Measurements from ENCODE around the gene CEP55. TPM values are rescaled to one million over a fixed set of nuclear protein-coding genes. Genes with fewer than 3 reads are reported as not detected.
A peak's percentile ranks its signal among the peaks of the same experiment; 100 is the strongest.

Gene CEP55
- 10 to 100 TPM; 41.2 to 44.4 TPM for total RNA-seq
- polyA plus RNA-seq: 0.97 TPM

DNA sequence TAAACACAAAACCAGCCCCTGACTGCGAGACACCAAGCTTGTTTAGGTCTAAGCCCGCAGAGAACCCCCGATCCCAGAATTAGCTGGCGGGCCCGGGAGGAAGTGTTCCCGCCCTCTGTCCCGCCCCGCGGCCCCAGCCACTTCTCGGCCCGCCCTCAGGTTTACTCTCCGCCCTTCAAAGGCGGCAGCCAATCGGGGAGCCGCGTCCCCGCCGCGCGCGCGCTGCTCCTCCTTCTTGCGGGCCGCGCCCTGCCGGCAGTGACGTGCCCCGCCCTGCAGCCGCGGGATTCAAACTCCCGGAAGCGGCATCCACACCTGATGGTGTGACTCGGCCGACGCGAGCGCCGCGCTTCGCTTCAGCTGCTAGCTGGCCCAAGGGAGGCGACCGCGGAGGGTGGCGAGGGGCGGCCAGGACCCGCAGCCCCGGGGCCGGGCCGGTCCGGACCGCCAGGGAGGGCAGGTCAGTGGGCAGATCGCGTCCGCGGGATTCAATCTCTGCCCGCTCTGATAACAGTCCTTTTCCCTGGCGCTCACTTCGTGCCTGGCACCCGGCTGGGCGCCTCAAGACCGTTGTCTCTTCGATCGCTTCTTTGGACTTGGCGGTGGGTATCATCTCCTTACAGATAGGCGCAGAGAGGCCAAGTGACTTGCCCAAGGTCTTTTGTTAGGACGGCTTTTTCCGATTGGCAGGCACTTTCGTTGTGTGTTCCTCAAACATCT, at the start of gene CEP55:
TSS of gene CEP55 (plus strand) at position 291 of the 720 bp plus-strand sequence. CDS start 3,440 bp downstream, outside the sequence.
- peak; percentile 93 to 96 (median 94) for DNase-seq
- peaks cover 0 to 5% (median 0%) of the 10 kb centered on the region in 3 donors for H3K36me3 Mint-ChIP-seq
- ChIA-PET POLR2A (no interaction called here), CTCF (interaction anchor here (1.1 to 3.7 kb wide), 5 partner anchors 9 to 121 kb away, joined by 3 to 17 read pairs (median 7); partner anchors contain the start of gene MYOF)
- Histone ChIP-seq H3K4me3 (ENCODE audit: low read length) (peak within 1 kb of the TSS; percentile 95), H3K9me3 (ENCODE audit: low read length) (no peaks in the 10 kb centered on the region), H3K27ac (ENCODE audit: low read depth, low read length) (peak within 1 kb of the TSS; percentile 52), H3K27me3 (ENCODE audit: insufficient read depth, low read length, poor library complexity, severe bottlenecking) (no peaks in the 10 kb centered on the region), H3K36me3 (ENCODE audit: insufficient read depth, low read length) (no peaks in the 10 kb centered on the region), H3K4me1 (ENCODE audit: insufficient read depth, low read length) (peaks cover 12% of the 10 kb centered on the region)
- H3K27me3 Mint-ChIP-seq: peaks cover 1 to 5% of the 10 kb centered on the region in 2 donors
- no peaks in the 10 kb centered on the region for H3K9me3 Mint-ChIP-seq
- H3K4me3 Mint-ChIP-seq: peak within 1 kb of the TSS; percentile 91 to 96 (median 93)
- peaks cover 18 to 40% (median 24%) of the 10 kb centered on the region in 3 donors for H3K4me1 Mint-ChIP-seq
- peak within 1 kb of the TSS; percentile 61 to 88 (median 82) for H3K27ac Mint-ChIP-seq

DNA sequence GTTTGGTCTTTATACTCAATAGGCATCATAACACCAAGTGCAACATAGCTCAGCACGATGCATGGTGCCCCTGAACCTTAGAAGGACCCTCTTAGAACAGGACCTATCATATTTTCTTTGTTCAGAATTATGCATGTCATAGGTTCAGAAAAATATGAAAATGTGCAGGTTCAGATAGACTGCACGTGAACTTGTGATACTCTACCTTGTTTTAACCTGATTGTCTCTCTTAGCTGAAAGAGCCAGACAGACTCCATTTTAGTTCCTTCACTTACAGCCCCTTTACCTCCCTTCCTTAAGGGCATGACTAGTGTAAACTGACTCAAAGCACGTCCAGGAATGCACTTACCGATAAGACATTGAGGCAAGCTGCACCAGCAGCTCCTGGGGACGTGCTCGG, 49.4 kb upstream of the CEP55 start:
- no peaks in the 10 kb centered on the region for H3K36me3 ChIP-seq (ENCODE audit: insufficient read depth, low read length)
- ChIA-PET POLR2A (no interaction called here), CTCF (interaction anchor here (0.7 kb wide), 1 partner anchor 34 kb away, joined by 3 read pairs; no protein-coding TSS in a partner anchor)
- H3K4me3 ChIP-seq (ENCODE audit: low read length): no peak overlapping the region
- H3K27ac ChIP-seq (ENCODE audit: low read depth, low read length): no peak overlapping the region
- Mint-ChIP-seq H3K9me3 (no peaks in the 10 kb centered on the region), H3K36me3 (no peaks in the 10 kb centered on the region), H3K27ac (no peak overlapping the region), H3K27me3 (no peaks in the 10 kb centered on the region), H3K4me3 (no peak overlapping the region), H3K4me1 (peaks cover 3 to 4% (median 3%) of the 10 kb centered on the region in 3 donors)
- H3K9me3 ChIP-seq (ENCODE audit: low read length): no peaks in the 10 kb centered on the region
- DNase-seq: no peak
- no peaks in the 10 kb centered on the region for H3K27me3 ChIP-seq (ENCODE audit: insufficient read depth, low read length, poor library complexity, severe bottlenecking)
- no peaks in the 10 kb centered on the region for H3K4me1 ChIP-seq (ENCODE audit: insufficient read depth, low read length)

DNA sequence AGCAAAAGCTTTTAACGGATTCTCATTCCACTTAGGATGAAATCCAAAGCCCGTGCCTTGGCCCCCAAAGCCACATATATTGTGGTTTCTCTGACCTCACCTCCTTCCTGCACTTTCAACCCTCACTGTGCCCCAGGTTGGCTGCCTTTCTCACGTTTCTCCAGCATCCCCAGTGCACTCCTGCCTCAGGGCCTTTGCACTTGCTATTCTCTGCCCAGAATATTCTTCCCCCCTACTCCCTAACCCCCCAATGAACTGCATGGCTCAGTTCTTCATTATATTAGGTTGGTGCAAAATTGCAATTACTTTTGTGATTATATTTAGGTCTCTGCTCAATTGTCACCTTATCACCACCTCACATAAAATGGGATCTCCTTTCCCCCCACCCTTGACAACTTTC, 48.4 kb upstream of the CEP55 start:
- Histone ChIP-seq H3K36me3 (ENCODE audit: insufficient read depth, low read length) (no peaks in the 10 kb centered on the region), H3K9me3 (ENCODE audit: low read length) (no peaks in the 10 kb centered on the region), H3K4me3 (ENCODE audit: low read length) (no peak overlapping the region), H3K27me3 (ENCODE audit: insufficient read depth, low read length, poor library complexity, severe bottlenecking) (no peaks in the 10 kb centered on the region), H3K4me1 (ENCODE audit: insufficient read depth, low read length) (no peaks in the 10 kb centered on the region), H3K27ac (ENCODE audit: low read depth, low read length) (no peak overlapping the region)
- H3K27ac Mint-ChIP-seq: no peak overlapping the region
- H3K4me1 Mint-ChIP-seq: peaks cover 5 to 7% (median 6%) of the 10 kb centered on the region in 3 donors
- CTCF ChIA-PET: no interaction called here
- no peaks in the 10 kb centered on the region for H3K27me3 Mint-ChIP-seq
- DNase-seq: no peak
- no peaks in the 10 kb centered on the region for H3K9me3 Mint-ChIP-seq
- POLR2A ChIA-PET: no interaction called here
- H3K36me3 Mint-ChIP-seq: no peaks in the 10 kb centered on the region
- no peak overlapping the region for H3K4me3 Mint-ChIP-seq

DNA sequence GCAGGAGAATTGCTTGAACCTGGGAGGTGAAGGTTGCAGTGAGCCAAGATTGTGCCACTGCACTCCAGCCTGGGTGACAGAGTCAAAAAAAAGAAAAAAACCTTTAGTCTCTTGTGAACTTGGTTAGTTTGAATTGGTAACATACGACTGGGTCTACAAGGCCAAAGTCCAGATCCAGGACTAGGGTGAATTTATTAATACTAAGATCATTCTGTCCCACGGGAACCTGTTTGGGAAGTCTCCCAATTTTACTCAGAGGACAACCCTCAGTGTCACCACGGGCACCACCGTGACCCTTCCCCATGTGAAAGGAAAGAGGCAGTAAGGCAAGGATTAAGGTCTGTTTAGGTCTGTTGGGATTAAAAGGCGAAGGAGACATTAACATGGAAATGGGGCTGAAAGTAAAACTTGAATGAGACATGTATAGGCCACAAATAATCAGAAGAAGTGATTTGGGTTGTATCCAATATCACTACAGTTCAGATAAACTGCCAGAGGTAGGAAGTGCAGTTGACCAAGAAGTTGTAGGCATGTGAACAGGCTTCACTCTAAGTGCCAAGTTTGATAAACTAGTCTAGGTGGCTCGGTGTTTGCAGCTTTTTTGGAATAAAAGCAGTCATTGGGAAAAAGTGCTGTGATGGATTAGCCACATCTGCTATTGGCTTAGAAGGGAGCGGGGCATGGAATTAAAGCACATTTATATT, 45.0 kb upstream of the CEP55 start:
- POLR2A ChIA-PET: no interaction called here
- CTCF ChIA-PET: no interaction called here
- H3K36me3 Mint-ChIP-seq: no peaks in the 10 kb centered on the region
- no peaks in the 10 kb centered on the region for H3K9me3 Mint-ChIP-seq
- Histone ChIP-seq H3K4me1 (ENCODE audit: insufficient read depth, low read length) (no peaks in the 10 kb centered on the region), H3K9me3 (ENCODE audit: low read length) (no peaks in the 10 kb centered on the region), H3K4me3 (ENCODE audit: low read length) (no peak overlapping the region), H3K27me3 (ENCODE audit: insufficient read depth, low read length, poor library complexity, severe bottlenecking) (no peaks in the 10 kb centered on the region), H3K36me3 (ENCODE audit: insufficient read depth, low read length) (no peaks in the 10 kb centered on the region), H3K27ac (ENCODE audit: low read depth, low read length) (no peak overlapping the region)
- DNase-seq: no peak
- H3K4me3 Mint-ChIP-seq: no peak overlapping the region
- H3K4me1 Mint-ChIP-seq: peaks cover 5 to 7% (median 6%) of the 10 kb centered on the region in 3 donors
- peak overlapping the region in 1 of 8 donors; percentile 42 for H3K27ac Mint-ChIP-seq
- peaks cover 0 to 2% of the 10 kb centered on the region in 2 donors for H3K27me3 Mint-ChIP-seq

DNA sequence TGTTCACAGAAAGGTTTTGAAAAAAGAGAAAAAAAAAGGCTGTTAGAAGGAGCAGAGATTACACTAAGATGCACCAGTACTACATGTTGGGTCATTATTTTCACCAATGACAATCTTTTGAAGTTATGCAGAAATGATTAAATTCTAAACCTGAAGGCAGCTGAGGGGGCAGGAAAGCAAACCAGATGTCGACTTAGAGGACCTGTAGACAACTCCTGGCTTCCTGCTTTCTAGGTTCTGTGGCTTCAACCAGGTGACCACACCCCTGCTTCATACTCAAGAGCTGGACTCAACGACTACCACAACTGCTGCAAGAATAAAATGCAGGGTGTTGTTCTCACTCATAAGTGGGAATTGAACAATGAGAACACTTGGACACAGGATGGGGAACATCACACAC, 44.3 kb upstream of the CEP55 start:
- H3K4me1 ChIP-seq (ENCODE audit: insufficient read depth, low read length): no peaks in the 10 kb centered on the region
- Mint-ChIP-seq H3K27ac (no peak overlapping the region), H3K9me3 (no peaks in the 10 kb centered on the region), H3K4me3 (no peak overlapping the region), H3K4me1 (peaks cover 5 to 7% (median 6%) of the 10 kb centered on the region in 3 donors), H3K27me3 (peaks cover 5 to 6% of the 10 kb centered on the region in 2 donors), H3K36me3 (no peaks in the 10 kb centered on the region)
- DNase-seq: no peak
- no peak overlapping the region for H3K4me3 ChIP-seq (ENCODE audit: low read length)
- no peak overlapping the region for H3K27ac ChIP-seq (ENCODE audit: low read depth, low read length)
- H3K27me3 ChIP-seq (ENCODE audit: insufficient read depth, low read length, poor library complexity, severe bottlenecking): no peaks in the 10 kb centered on the region
- ChIA-PET POLR2A (no interaction called here), CTCF (no interaction called here)
- H3K9me3 ChIP-seq (ENCODE audit: low read length): no peaks in the 10 kb centered on the region
- no peaks in the 10 kb centered on the region for H3K36me3 ChIP-seq (ENCODE audit: insufficient read depth, low read length)

DNA sequence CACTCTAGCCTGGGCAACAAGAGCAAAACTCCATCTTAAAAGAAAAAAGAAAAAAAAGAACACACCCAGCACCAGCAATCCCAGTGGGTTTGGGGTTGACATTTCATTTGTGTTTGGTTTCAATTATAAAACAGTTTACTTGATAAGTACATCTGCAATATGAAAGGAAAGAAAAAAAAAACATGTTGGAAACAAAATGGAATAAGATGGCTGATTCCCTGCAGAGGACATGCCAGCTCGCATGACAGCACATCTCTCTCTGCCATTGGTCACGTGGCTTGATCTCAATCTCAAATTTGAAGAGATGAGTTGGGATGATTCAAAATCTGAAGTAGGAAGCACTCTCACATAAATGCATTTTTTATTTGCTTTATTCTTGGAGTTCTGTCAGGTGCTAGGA, 42.3 kb upstream of the CEP55 start:
- H3K4me3 Mint-ChIP-seq: no peak overlapping the region
- H3K9me3 Mint-ChIP-seq: no peaks in the 10 kb centered on the region
- Histone ChIP-seq H3K27me3 (ENCODE audit: insufficient read depth, low read length, poor library complexity, severe bottlenecking) (no peaks in the 10 kb centered on the region), H3K27ac (ENCODE audit: low read depth, low read length) (no peak overlapping the region), H3K36me3 (ENCODE audit: insufficient read depth, low read length) (no peaks in the 10 kb centered on the region), H3K4me1 (ENCODE audit: insufficient read depth, low read length) (no peaks in the 10 kb centered on the region), H3K9me3 (ENCODE audit: low read length) (no peaks in the 10 kb centered on the region), H3K4me3 (ENCODE audit: low read length) (no peak overlapping the region)
- no peak overlapping the region for H3K27ac Mint-ChIP-seq
- ChIA-PET CTCF (interaction anchor here (0.6 to 2.0 kb wide), 2 partner anchors 21 to 28 kb away, joined by 4 to 5 read pairs; partner anchors contain the start of gene MYOF), POLR2A (no interaction called here)
- no peak for DNase-seq
- peaks cover 5 to 7% (median 6%) of the 10 kb centered on the region in 3 donors for H3K4me1 Mint-ChIP-seq
- H3K27me3 Mint-ChIP-seq: peaks cover 6 to 8% of the 10 kb centered on the region in 2 donors
- no peaks in the 10 kb centered on the region for H3K36me3 Mint-ChIP-seq

DNA sequence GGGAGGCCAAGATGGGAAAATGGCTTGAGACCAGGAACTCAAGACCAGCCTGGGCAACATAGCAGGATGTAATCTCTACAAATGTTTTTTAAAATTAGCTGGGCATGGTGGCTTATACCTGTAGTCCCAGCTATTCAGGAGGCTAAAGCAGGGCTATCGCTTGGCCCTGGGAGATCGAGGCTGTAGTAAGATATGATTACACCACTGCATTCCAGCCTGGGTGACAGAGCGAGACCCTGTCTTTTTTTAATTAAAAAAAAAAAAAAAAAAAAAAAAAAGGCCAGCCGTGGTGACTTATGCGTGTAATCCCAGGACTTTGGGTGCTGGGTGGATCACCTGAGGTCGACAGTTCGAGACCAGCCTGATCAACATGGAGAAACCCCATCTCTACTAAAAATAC, 41.7 kb upstream of the CEP55 start:
- H3K27ac ChIP-seq (ENCODE audit: low read depth, low read length): no peak overlapping the region
- H3K4me1 ChIP-seq (ENCODE audit: insufficient read depth, low read length): no peaks in the 10 kb centered on the region
- H3K4me1 Mint-ChIP-seq: peaks cover 5 to 7% (median 6%) of the 10 kb centered on the region in 3 donors
- H3K36me3 ChIP-seq (ENCODE audit: insufficient read depth, low read length): no peaks in the 10 kb centered on the region
- H3K9me3 ChIP-seq (ENCODE audit: low read length): no peaks in the 10 kb centered on the region
- H3K4me3 Mint-ChIP-seq: peak overlapping the region in 1 of 7 donors; percentile 63
- H3K27ac Mint-ChIP-seq: no peak overlapping the region
- no peaks in the 10 kb centered on the region for H3K27me3 ChIP-seq (ENCODE audit: insufficient read depth, low read length, poor library complexity, severe bottlenecking)
- DNase-seq: no peak
- ChIA-PET POLR2A (no interaction called here), CTCF (interaction anchor here (0.6 to 2.0 kb wide), 2 partner anchors 21 to 27 kb away, joined by 4 to 5 read pairs; partner anchors contain the start of gene MYOF)
- H3K36me3 Mint-ChIP-seq: no peaks in the 10 kb centered on the region
- no peaks in the 10 kb centered on the region for H3K9me3 Mint-ChIP-seq
- no peak overlapping the region for H3K4me3 ChIP-seq (ENCODE audit: low read length)
- peaks cover 6 to 8% of the 10 kb centered on the region in 2 donors for H3K27me3 Mint-ChIP-seq

DNA sequence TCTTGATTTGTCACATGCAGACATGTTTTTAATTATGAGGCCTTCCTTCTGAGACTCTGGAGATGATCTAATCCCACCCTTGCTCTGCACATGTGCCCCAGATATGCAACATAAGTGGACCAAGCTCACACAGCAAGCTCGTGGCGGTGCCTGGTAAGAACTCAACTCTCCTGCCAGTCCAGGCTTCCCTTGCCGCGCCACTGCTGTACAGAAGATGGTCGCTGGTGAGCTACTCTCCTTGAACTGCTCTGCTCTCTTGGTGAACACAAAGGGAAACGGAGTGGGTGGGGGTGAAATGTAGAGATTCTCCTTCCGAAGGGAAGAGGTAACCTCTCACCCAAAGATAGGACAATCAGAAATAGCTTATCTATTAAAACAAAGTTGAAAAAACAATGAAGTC, 39.9 kb upstream of the CEP55 start:
- Histone ChIP-seq H3K4me1 (ENCODE audit: insufficient read depth, low read length) (no peaks in the 10 kb centered on the region), H3K27me3 (ENCODE audit: insufficient read depth, low read length, poor library complexity, severe bottlenecking) (no peaks in the 10 kb centered on the region), H3K27ac (ENCODE audit: low read depth, low read length) (no peak overlapping the region), H3K9me3 (ENCODE audit: low read length) (no peaks in the 10 kb centered on the region), H3K4me3 (ENCODE audit: low read length) (no peak overlapping the region), H3K36me3 (ENCODE audit: insufficient read depth, low read length) (no peaks in the 10 kb centered on the region)
- peak overlapping the region in 1 of 8 donors; percentile 34 for H3K27ac Mint-ChIP-seq
- no peaks in the 10 kb centered on the region for H3K9me3 Mint-ChIP-seq
- DNase-seq: no peak
- peaks cover 6 to 10% (median 7%) of the 10 kb centered on the region in 3 donors for H3K4me1 Mint-ChIP-seq
- H3K36me3 Mint-ChIP-seq: no peaks in the 10 kb centered on the region
- H3K27me3 Mint-ChIP-seq: peaks cover 6 to 8% of the 10 kb centered on the region in 2 donors
- ChIA-PET CTCF (interaction anchor here (1.2 to 1.6 kb wide), 3 partner anchors 12 to 26 kb away, joined by 3 to 4 read pairs (median 3); no protein-coding TSS in a partner anchor), POLR2A (no interaction called here)
- H3K4me3 Mint-ChIP-seq: no peak overlapping the region

Measured in CD8-positive, alpha-beta memory T cell (primary cell).